Fibroblast of villous mesenchyme (primary cell): ENCODE data around the gene SCN5A. TPM values are rescaled to one million over a fixed set of nuclear protein-coding genes. Genes with fewer than 3 reads are reported as not detected.
"Not testable (repeated sequence)": the region's sequence is repeated elsewhere in the genome, so short reads cannot be mapped to it uniquely, and the experiment has no call there.

Experiments
- DNase-seq: peaks from one replicate; pipeline ENCODE4 v3.0.0-alpha.2; 2010; ENCODE audit warnings: low read depth
- H3K4me3 ChIP-seq: 2 replicates; pipeline ENCODE4 v1.5.1; 2011; ENCODE audit warnings: low read depth, mild to moderate bottlenecking, low read length
- total RNA-seq: library from RNA; depleted of rRNA; stranded (reverse); fragments of >200 nt; gene quantifications from 2 replicates; pipeline ENCODE4 v1.2.3, GENCODE V29; 2012
- TF ChIP-seq, protein P1 (sequence below): IDR thresholded peaks from 2 replicates; pipeline ENCODE4 v1.5.1; 2012; ENCODE audit warnings: low read depth, mild to moderate bottlenecking, low read length; ENCODE audit not compliant: insufficient read depth

Gene SCN5A
- total RNA-seq, 1 donor: 0.43 TPM

- TF ChIP-seq, protein P1, sequence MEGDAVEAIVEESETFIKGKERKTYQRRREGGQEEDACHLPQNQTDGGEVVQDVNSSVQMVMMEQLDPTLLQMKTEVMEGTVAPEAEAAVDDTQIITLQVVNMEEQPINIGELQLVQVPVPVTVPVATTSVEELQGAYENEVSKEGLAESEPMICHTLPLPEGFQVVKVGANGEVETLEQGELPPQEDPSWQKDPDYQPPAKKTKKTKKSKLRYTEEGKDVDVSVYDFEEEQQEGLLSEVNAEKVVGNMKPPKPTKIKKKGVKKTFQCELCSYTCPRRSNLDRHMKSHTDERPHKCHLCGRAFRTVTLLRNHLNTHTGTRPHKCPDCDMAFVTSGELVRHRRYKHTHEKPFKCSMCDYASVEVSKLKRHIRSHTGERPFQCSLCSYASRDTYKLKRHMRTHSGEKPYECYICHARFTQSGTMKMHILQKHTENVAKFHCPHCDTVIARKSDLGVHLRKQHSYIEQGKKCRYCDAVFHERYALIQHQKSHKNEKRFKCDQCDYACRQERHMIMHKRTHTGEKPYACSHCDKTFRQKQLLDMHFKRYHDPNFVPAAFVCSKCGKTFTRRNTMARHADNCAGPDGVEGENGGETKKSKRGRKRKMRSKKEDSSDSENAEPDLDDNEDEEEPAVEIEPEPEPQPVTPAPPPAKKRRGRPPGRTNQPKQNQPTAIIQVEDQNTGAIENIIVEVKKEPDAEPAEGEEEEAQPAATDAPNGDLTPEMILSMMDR: no peak
- DNase-seq: no peak
- H3K4me3 ChIP-seq: no peak overlapping the region
Observed at GRCh38 chr3:38573556-38573955, 75.9 kb downstream of the SCN5A start.

GRCh38 chr3:38573111-38573510 is 76.4 kb downstream of the SCN5A start:
- TF ChIP-seq, protein P1: no peak
- no peak overlapping the region for H3K4me3 ChIP-seq
- DNase-seq: no peak

DNA sequence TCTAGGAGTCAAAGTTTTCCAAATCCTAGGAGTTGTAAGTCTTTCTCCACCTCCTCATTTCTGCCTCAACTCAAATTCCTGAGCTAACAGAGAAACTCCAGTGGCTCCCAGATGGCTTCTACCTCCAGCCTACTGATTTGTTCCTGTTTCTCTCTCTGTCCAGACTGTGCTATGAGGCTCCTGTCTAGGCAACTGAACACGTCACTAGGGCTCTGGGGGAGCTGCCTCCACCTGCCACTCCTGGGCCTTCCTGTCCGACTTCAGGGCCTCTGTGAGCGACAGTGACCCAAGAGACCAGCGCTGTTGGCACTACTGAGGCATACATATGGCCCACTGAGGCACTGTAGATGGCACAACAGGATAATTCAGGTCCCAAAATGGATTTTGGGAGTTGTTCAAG is 82.0 kb downstream of the SCN5A start:
- no peak overlapping the region for H3K4me3 ChIP-seq
- no peak for DNase-seq
- TF ChIP-seq, protein P1: no peak

- not testable (repeated sequence) for DNase-seq
Observed at GRCh38 chr3:38566794-38567193, 82.7 kb downstream of the SCN5A start.

DNA sequence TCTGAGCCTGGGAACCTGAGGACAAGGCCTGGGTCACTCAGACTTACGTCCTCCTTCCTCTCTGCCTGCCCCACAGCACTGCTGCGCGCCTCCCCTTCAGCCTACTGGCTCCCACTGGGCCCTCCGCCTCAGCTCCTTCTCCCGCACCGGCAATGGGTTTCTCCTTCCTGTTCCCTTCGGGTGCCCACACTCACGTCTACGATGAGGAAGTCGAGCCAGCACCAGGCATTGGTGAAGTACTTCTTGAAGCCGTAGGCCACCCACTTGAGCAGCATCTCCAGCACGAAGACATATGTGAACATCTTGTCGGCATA is 83.3 kb downstream of the SCN5A start:
- H3K4me3 ChIP-seq: no peak overlapping the region
- DNase-seq: no peak
- TF ChIP-seq, protein P1: no peak

More at GRCh38 chr3:38566794-38567193, 82.7 kb downstream of the SCN5A start:
- not testable (repeated sequence) for H3K4me3 ChIP-seq

GRCh38 chr3:38565339-38566214 is 83.9 kb downstream of the SCN5A start:
- H3K4me3 ChIP-seq: no peak overlapping the region
- no peak for DNase-seq
- TF ChIP-seq, protein P1: no peak

DNA sequence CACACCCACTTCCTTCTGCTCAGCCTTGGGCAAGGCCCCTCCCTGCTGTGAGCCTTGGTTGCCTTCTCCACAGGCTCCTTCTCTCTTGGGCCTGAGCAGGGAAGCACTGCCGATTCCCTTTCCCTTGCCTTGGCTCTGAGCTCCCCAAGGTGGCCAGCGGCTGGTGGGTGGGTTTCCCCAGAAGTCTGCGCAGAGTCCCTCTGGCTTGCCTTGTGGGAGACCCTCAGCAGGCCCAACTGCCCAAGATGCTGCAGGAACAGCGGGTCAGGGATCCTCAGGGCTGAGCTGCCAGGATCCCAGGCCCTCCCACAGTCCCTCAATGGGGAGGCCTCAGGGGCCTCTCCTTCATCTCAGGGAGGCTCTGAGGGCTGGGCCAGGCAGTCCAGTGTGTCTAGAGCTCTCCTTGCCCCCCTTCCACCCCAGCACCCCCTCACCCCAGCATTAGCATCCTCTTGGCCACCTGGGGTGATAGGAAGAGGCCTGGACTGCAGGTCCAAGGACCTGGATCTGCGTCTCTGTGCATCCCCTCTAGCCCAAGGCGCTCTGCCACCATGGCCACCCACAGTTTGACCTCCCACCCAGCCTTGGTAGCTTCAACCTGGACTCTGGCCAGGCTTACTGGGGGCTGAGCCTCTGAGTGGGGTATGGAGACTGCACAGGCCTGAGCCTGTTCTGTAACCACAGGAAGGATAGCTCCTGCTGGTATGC is 84.7 kb downstream of the SCN5A start:
- TF ChIP-seq, protein P1: no peak
- DNase-seq: no peak
- no peak overlapping the region for H3K4me3 ChIP-seq
